Activated CD4-positive, alpha-beta T cell treated with anti-CD3 and anti-CD28 coated beads, Interleukin-2, amount 10 ng/mL, durations not matched to agents 24 days and 14 days (primary cell): ENCODE measurements around the gene HTT. TPM values are rescaled to one million over a fixed set of nuclear protein-coding genes. Genes with fewer than 3 reads are reported as not detected.
"Not testable (repeated sequence)": the region's sequence is repeated elsewhere in the genome, so short reads cannot be mapped to it uniquely, and the experiment has no call there.

Source experiments
- DNase-seq: peaks from one replicate; pipeline ENCODE4 v3.0.0; 2022
- H3K27ac Mint-ChIP-seq: one replicate; pipeline ENCODE4 v1.8.0; 2022; ENCODE audit warnings: mild to moderate bottlenecking, mixed read lengths
- H3K27me3 Mint-ChIP-seq: one replicate; pipeline ENCODE4 v1.8.0; 2022; ENCODE audit warnings: mixed read lengths
- H3K36me3 Mint-ChIP-seq: one replicate; pipeline ENCODE4 v1.8.0; 2022; ENCODE audit warnings: low read depth, mild to moderate bottlenecking, mixed read lengths
- H3K4me1 Mint-ChIP-seq: one replicate; pipeline ENCODE4 v1.8.0; 2021; ENCODE audit warnings: mixed read lengths
- H3K4me3 Mint-ChIP-seq: one replicate; pipeline ENCODE4 v1.8.0; 2022; ENCODE audit warnings: mild to moderate bottlenecking, moderate library complexity, mixed read lengths
- H3K9me3 Mint-ChIP-seq: one replicate; pipeline ENCODE4 v1.8.0; 2021; ENCODE audit warnings: mixed read lengths
- intact Hi-C: fragments of 100-400 bp; cut with micrococcal nuclease; formaldehyde crosslinking; loops from one replicate; pipeline ENCODE4 v1.15.1; 2023
- total RNA-seq: library from RNA; stranded (reverse); gene quantifications from 2 replicates; pipeline ENCODE4 v1.2.3, GENCODE V29; 2022

Gene HTT
- total RNA-seq, 1 donor from 2014 or later, result 70.6 TPM

DNA sequence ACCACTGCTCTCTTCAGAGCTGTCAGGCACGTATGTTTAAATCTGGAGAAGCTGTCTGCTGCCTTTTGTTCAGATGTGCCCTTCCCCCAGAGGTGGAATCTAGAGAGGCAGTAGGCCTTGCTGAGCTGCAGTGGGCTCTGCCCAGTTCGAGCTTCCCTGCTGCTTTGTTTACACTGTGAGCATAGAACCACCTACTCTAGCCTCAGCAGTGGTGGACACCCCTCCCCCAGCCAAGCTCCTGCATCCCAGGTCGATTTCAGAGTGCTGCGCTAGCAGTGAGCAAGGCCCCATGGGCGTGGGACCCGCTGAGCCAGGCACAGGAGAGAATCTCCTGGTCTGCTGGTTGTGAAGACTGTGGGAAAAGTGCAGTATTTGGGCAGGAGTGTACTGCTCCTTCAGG is 92.0 kb downstream of the HTT start:
- H3K27me3 Mint-ChIP-seq, H3K27ac Mint-ChIP-seq, DNase-seq, intact Hi-C loops, H3K4me3 Mint-ChIP-seq: not testable (repeated sequence)
- peaks cover 77% of the 10 kb centered on the region for H3K36me3 Mint-ChIP-seq
- peaks cover 16% of the 10 kb centered on the region for H3K4me1 Mint-ChIP-seq
- H3K9me3 Mint-ChIP-seq, result peaks cover 22% of the 10 kb centered on the region

DNA sequence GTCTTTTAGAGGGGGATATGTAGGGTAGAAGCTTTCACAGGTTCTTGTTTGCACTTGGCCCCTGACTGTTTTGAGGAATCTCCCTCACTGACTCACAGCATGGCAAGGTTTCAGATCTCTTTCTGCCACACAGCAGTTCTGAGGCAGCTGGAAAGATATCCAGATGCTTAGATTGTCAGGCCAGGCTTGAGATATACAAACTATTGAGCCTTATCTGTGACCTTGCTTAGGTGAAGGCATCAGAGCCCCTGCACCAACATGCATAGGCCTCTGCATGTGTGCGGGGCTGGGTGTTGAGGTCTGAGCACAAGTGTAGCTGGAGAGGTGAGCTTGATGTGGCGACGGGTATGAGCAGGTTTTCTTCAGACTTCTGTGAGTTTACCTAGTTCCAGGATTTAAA is 93.5 kb downstream of the HTT start:
- intact Hi-C loops, result no loop called here
- peaks cover 6% of the 10 kb centered on the region for H3K9me3 Mint-ChIP-seq
- H3K4me1 Mint-ChIP-seq, result peaks cover 16% of the 10 kb centered on the region
- H3K4me3 Mint-ChIP-seq, result no peak overlapping the region
- no peak for DNase-seq
- peak overlapping the region; percentile 3 for H3K27ac Mint-ChIP-seq
- no peaks in the 10 kb centered on the region for H3K27me3 Mint-ChIP-seq
- peaks cover 74% of the 10 kb centered on the region for H3K36me3 Mint-ChIP-seq

DNA sequence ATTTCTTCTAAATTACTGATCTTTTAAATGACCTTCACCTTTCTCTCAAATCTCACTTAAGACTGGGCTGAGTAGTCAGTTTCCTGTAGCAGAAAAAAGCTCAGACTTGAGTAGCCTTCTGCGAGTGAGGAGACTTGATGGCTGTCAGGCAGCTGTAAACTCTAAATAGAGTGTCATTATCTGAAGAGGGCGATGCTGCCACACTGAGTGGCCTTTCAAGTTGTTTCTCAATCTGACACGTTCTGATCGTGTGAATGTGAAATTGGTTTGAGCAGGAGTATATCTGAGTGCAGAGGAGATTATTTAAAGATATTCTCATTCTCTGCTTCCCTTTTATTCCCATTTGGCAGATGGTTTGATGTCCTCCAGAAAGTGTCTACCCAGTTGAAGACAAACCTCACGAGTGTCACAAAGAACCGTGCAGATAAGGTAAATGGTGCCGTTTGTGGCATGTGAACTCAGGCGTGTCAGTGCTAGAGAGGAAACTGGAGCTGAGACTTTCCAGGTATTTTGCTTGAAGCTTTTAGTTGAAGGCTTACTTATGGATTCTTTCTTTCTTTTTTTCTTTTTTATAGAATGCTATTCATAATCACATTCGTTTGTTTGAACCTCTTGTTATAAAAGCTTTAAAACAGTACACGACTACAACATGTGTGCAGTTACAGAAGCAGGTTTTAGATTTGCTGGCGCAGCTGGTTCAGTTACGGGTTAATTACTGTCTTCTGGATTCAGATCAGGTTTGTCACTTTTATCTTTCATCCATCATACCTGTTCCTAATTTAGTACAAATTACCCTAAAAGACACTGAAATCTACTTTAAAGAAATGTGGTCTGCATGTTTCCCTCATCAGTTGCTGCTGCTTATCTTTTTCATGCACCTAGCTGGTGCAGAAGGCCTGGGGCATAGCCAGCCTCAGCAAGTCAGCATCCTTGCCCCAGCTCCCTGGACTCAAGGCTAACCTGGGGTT is 100.2 kb downstream of the HTT start:
- peaks cover 58% of the 10 kb centered on the region for H3K36me3 Mint-ChIP-seq

DNA sequence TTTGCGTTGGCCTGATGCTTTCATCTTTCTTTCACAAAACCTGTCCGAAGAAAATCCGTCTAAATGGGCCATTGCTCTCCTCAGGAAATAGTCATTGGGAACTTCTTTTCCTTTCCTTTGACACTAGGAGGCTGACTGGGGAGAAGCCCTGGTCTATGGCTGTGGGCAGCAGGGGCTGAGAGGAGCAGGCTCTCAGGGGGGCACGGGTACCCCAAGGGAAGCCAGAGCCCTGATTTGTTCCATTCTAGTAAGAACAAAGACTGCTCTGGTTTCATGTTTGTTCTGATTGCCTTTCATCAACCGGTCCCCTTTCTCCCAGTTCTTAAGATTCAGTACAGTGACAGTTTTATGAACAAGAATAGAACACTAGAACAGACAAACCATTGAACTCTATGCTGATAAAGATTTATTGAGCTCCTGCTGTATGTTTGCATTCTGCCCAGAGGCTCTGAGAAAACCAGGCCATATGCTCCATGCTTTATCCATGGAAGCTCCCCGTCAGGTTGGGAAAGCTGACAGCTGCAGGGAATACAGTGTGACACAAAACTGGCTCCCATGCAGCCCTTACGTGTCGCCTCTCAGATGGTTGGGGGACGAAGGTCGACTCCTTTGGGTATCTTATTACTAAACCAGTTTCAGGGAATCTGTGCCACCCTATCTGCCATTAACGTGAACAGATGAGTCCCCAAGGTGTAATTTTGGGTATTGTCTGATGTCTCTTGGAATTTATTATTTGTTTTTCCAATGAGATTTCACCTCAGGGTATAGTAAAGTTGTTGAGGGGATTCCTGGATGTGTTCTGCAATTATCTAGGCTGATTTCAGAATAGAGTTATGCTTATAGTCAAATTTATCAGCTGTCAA is 102.1 kb downstream of the HTT start:
- DNase-seq, result no peak
- peaks cover 3% of the 10 kb centered on the region for H3K4me1 Mint-ChIP-seq
- no peaks in the 10 kb centered on the region for H3K27me3 Mint-ChIP-seq
- no peak overlapping the region for H3K4me3 Mint-ChIP-seq
- intact Hi-C loops, result no loop called here
- peaks cover 55% of the 10 kb centered on the region for H3K36me3 Mint-ChIP-seq
- H3K27ac Mint-ChIP-seq, result no peak overlapping the region
- H3K9me3 Mint-ChIP-seq, result no peaks in the 10 kb centered on the region

More for the DNA sequence above, 100.2 kb downstream of the HTT start:
- Mint-ChIP-seq H3K9me3 (no peaks in the 10 kb centered on the region), H3K4me3 (no peak overlapping the region), H3K27me3 (no peaks in the 10 kb centered on the region), H3K27ac (no peak overlapping the region), H3K4me1 (no peaks in the 10 kb centered on the region)
- DNase-seq, result no peak
- intact Hi-C loops, result no loop called here

DNA sequence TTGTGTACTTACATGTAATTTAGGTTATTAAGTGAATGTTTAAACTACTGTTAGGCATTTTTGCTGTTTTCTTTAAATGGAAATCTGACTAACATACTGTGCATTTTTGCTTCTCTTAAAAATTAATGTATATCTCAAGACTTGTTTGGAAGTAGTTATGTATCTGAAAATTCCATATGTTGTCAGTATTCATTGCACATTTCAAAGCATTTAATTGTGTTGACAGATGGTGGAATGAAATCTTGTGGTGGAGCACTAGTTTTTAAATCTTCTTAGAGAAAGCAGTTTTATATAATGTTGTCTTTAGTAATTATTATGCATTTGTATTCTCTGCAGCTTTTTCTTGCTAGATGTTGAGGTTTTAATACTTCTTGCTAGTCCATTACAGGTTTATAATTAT is 102.9 kb downstream of the HTT start:
- H3K27me3 Mint-ChIP-seq, result no peaks in the 10 kb centered on the region
- intact Hi-C loops, result no loop called here
- no peak overlapping the region for H3K4me3 Mint-ChIP-seq
- no peak overlapping the region for H3K27ac Mint-ChIP-seq
- no peak for DNase-seq
- peaks cover 54% of the 10 kb centered on the region for H3K36me3 Mint-ChIP-seq
- H3K4me1 Mint-ChIP-seq, result peaks cover 3% of the 10 kb centered on the region
- no peaks in the 10 kb centered on the region for H3K9me3 Mint-ChIP-seq

DNA sequence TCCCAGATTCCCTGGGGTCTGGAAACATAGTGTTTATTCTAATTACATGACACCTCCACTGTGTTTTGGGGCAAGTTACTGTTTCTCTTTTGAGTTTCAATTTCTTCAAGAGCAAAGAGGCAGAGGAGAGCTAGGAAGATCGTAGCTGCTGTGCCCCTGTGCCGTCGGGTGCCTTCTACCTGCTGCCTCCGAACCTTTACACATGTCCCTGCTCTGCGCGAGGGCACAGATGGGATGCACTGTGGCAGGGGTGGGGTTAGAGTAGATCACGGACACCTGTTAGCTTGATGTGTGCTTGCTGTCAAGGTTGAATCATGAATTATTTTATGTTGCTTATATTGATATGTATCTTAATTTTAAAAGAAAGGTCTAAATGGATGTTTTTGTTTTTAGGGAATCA is 103.4 kb downstream of the HTT start:
- H3K27me3 Mint-ChIP-seq, result no peaks in the 10 kb centered on the region
- no peaks in the 10 kb centered on the region for H3K9me3 Mint-ChIP-seq
- DNase-seq, result no peak
- peaks cover 3% of the 10 kb centered on the region for H3K4me1 Mint-ChIP-seq
- intact Hi-C loops, result no loop called here
- no peak overlapping the region for H3K4me3 Mint-ChIP-seq
- no peak overlapping the region for H3K27ac Mint-ChIP-seq
- H3K36me3 Mint-ChIP-seq, result peaks cover 54% of the 10 kb centered on the region

DNA sequence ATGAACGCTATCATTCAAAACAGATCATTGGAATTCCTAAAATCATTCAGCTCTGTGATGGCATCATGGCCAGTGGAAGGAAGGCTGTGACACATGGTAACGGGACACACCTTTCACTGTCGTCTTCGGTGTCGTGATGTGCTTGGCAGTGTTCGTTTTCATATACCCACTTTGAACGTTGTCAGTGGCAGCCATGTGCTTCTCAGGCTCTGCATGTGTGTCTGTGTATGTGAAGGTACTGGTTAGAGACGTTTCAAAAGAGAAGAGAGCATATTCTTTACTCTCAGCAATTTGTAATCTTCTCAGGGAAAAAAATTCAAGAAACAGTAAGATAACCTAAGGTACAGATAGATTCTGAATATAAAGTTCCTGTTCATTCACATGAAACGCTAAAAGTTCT is 103.9 kb downstream of the HTT start:
- H3K27me3 Mint-ChIP-seq, result no peaks in the 10 kb centered on the region
- H3K27ac Mint-ChIP-seq, result peak overlapping the region; percentile 26
- peaks cover 51% of the 10 kb centered on the region for H3K36me3 Mint-ChIP-seq
- H3K9me3 Mint-ChIP-seq, result no peaks in the 10 kb centered on the region
- H3K4me1 Mint-ChIP-seq, result peaks cover 3% of the 10 kb centered on the region
- intact Hi-C loops, result no loop called here
- H3K4me3 Mint-ChIP-seq, result no peak overlapping the region
- no peak for DNase-seq

DNA sequence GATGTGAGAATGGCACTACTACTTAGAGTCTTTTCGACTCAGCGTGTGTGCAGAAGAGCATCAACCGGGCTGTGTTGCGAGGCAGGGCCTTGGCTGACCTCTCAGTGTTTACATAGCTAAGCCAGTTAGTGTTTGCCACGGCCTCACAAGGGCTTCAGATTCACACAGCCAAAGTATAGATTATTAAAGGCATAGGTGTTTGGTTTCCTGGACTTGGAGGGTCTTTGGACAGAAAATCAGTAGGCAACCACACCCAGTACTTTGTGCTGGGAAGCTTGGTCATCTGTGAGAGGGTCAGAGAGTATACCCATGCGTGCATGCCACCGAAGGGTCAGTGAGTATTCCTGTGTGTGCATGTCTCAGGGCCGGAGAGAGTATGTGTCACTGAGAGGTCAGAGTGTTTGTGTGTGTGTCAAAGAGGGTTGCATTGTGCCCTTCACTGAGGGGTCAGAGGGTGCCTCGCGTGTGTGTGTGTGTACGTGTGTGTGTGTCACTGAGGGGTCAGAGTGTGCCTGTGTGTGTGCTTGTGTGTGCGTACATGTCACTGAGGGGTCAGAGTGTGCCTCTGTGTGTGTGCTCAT is 104.7 kb downstream of the HTT start:
- intact Hi-C loops, result no loop called here
- Mint-ChIP-seq H3K4me1 (peaks cover 3% of the 10 kb centered on the region), H3K9me3 (no peaks in the 10 kb centered on the region), H3K4me3 (no peak overlapping the region), H3K27me3 (no peaks in the 10 kb centered on the region), H3K27ac (no peak overlapping the region), H3K36me3 (peaks cover 59% of the 10 kb centered on the region)
- no peak for DNase-seq

DNA sequence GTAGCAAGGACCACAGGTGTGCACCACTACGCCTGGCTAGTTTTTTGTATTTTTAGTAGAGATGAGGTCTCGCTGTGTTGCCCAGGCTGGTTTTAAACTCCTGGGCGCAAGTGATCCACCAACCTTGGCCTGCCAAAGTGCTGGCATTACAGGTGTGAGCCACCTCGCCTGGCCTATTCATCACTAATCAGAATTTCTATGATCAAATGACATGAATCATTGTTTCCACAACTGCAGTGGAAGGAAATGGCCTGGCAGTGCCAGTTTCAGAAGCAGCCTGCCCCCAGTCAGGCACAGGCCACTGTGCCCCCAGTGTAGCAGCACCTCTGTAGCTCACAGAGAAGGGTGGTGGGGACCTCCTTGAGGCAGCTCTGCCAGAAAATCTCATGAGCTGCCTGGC is 108.5 kb downstream of the HTT start:
- H3K4me1 Mint-ChIP-seq, result peaks cover 3% of the 10 kb centered on the region
- no peaks in the 10 kb centered on the region for H3K9me3 Mint-ChIP-seq
- intact Hi-C loops, result no loop called here
- no peak overlapping the region for H3K27ac Mint-ChIP-seq
- H3K36me3 Mint-ChIP-seq, result peaks cover 67% of the 10 kb centered on the region
- no peak overlapping the region for H3K4me3 Mint-ChIP-seq
- no peaks in the 10 kb centered on the region for H3K27me3 Mint-ChIP-seq
- DNase-seq, result no peak

DNA sequence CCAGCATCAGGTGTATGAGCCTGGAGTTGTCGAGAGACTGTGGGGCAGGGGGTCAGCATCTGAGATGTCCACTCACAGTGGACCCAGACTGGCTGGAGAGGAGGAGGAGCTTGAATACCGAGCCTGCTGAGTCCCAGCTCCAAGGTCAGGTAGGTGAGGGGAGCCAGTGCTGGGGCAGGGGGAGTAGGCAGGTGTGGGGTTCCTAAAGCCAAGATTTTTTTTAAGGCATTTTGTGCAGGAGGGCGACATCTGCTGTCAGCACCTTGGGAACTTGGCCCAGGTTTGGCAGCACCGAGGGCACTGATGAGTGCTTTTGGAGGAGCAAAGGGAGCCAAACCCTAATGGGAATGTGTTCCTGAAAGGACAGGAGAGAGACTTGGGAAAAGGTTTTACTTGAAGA is 110.2 kb downstream of the HTT start:
- Mint-ChIP-seq H3K36me3 (peaks cover 66% of the 10 kb centered on the region), H3K4me3 (no peak overlapping the region), H3K4me1 (peaks cover 5% of the 10 kb centered on the region), H3K27me3 (no peaks in the 10 kb centered on the region), H3K27ac (peak overlapping the region; percentile 41), H3K9me3 (no peaks in the 10 kb centered on the region)
- no peak for DNase-seq
- intact Hi-C loops, result no loop called here

DNA sequence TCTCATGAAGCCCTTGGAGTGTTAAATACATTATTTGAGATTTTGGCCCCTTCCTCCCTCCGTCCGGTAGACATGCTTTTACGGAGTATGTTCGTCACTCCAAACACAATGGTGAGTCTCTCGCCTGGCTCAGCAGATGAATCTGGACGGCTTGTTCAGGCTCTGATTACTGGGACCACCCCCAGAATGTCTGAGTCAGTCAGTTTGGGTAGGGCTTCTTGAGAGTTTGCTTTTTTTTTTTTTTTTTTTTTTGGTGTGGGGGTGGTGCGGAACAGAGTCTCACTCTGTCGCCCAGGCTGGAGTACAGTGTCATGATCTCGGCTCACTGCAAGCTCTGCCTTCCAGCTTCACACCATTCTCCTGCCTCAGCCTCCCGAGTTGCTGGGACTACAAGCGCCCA is 112.1 kb downstream of the HTT start:
- no peak overlapping the region for H3K4me3 Mint-ChIP-seq
- H3K36me3 Mint-ChIP-seq, result peaks cover 62% of the 10 kb centered on the region

DNA sequence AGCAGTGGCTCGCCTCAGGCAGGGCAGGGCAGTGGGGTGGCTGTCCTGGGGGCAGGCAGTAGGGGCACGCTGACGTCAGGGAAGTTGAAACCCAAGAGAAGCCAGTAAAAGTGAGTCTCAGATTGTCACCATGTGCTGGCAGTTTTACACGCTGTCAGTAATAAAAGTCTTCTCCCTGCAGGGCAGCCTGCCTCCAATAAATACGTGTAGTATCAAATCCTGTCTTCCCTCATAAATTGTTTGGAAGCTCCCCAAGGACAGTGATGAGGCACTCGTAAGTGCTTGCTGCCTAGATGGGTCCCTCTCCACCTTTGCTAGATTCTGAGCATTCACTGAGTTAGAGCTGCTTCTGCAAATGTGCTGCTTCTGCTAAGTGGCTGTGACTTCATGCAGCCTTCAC is 113.6 kb downstream of the HTT start:
- H3K4me1 Mint-ChIP-seq, result peaks cover 14% of the 10 kb centered on the region
- H3K4me3 Mint-ChIP-seq, result no peak overlapping the region
- intact Hi-C loops, result no loop called here
- no peaks in the 10 kb centered on the region for H3K9me3 Mint-ChIP-seq
- no peaks in the 10 kb centered on the region for H3K27me3 Mint-ChIP-seq
- peaks cover 56% of the 10 kb centered on the region for H3K36me3 Mint-ChIP-seq
- no peak for DNase-seq
- H3K27ac Mint-ChIP-seq, result no peak overlapping the region

More for the DNA sequence above, 112.1 kb downstream of the HTT start:
- H3K27ac Mint-ChIP-seq, result no peak overlapping the region
- peaks cover 6% of the 10 kb centered on the region for H3K4me1 Mint-ChIP-seq
- intact Hi-C loops, result no loop called here
- no peaks in the 10 kb centered on the region for H3K9me3 Mint-ChIP-seq
- H3K27me3 Mint-ChIP-seq, result no peaks in the 10 kb centered on the region
- DNase-seq, result no peak

DNA sequence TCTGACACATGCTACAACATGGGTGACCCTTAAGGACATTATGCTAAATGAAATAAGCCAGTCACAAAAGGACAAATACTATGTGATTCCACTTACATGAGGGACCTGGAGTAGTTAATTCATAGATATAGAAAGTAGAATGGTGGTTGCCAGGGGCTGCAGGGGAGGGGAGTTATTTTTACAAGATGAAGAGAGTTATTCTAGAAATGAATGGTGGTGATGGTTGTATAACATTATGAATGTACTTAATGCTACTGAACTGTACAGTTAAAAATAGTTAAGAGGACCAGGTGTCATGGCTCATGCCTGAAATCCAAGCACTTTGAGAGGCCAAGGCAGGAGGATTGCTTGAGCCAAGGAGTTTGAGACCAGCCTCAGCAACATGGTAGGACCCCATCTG is 115.0 kb downstream of the HTT start:
- no peak for DNase-seq
- H3K27me3 Mint-ChIP-seq, result no peaks in the 10 kb centered on the region
- peaks cover 48% of the 10 kb centered on the region for H3K36me3 Mint-ChIP-seq
- intact Hi-C loops, result no loop called here
- H3K27ac Mint-ChIP-seq, result peak overlapping the region; percentile 25
- H3K4me1 Mint-ChIP-seq, result peaks cover 21% of the 10 kb centered on the region
- no peak overlapping the region for H3K4me3 Mint-ChIP-seq
- no peaks in the 10 kb centered on the region for H3K9me3 Mint-ChIP-seq

DNA sequence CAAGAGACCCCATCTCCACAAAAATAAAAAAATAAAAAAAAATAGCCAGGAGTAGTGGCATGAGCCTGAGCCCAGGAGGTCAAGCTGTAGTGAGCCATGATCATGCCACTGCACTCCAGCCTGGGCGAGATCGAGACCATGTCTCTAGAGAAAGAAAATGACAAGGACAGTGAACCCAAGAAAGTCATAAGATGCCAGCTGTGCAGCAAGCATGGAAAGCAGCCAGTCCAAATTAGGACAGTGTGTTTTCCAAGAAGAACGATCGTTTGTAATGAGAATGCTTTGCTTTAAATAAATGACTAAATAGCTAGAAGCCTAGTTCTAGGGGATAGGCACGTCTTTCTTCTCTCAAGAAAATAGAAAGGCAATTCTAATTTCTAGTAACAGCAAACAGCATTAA is 116.1 kb downstream of the HTT start:
- no peak for DNase-seq
- no peak overlapping the region for H3K4me3 Mint-ChIP-seq
- no peak overlapping the region for H3K27ac Mint-ChIP-seq
- H3K9me3 Mint-ChIP-seq, result no peaks in the 10 kb centered on the region
- H3K4me1 Mint-ChIP-seq, result peaks cover 28% of the 10 kb centered on the region
- H3K36me3 Mint-ChIP-seq, result peaks cover 47% of the 10 kb centered on the region
- intact Hi-C loops, result no loop called here
- H3K27me3 Mint-ChIP-seq, result no peaks in the 10 kb centered on the region
